ENCODE data around the gene CHAF1B.

Gene CHAF1B

GRCh38 chr21:36419241-36419640, 34.0 kb downstream of the CHAF1B start:
- no peak overlapping the region for H3K4me3 ChIP-seq (ENCODE audit: low read length)
- TF ChIP-seq CTCF (conservative IDR thresholded peaks at IDR 0.05; ENCODE audit: low read depth, low read length), result no peak
- DNase-seq (ENCODE audit: low read depth), result no peak

GRCh38 chr21:36419996-36420395, 34.8 kb downstream of the CHAF1B start:
- TF ChIP-seq CTCF (conservative IDR thresholded peaks at IDR 0.05; ENCODE audit: low read depth, low read length), result peak; percentile 84
- H3K4me3 ChIP-seq (ENCODE audit: low read length), result no peak overlapping the region
- peak; percentile 75 for DNase-seq (ENCODE audit: low read depth)

- H3K4me3 ChIP-seq (ENCODE audit: low read length), result no peak overlapping the region
- TF ChIP-seq CTCF (conservative IDR thresholded peaks at IDR 0.05; ENCODE audit: low read depth, low read length), result no peak
- DNase-seq (ENCODE audit: low read depth), result no peak
Measured at GRCh38 chr21:36420571-36421339, 35.6 kb downstream of the CHAF1B start.

GRCh38 chr21:36422279-36423098, 37.3 kb downstream of the CHAF1B start:
- DNase-seq (ENCODE audit: low read depth), result no peak
- peak; percentile 81 for TF ChIP-seq CTCF (conservative IDR thresholded peaks at IDR 0.05; ENCODE audit: low read depth, low read length)
- no peak overlapping the region for H3K4me3 ChIP-seq (ENCODE audit: low read length)

GRCh38 chr21:36423771-36424433, 38.7 kb downstream of the CHAF1B start:
- TF ChIP-seq CTCF (conservative IDR thresholded peaks at IDR 0.05; ENCODE audit: low read depth, low read length), result no peak
- DNase-seq (ENCODE audit: low read depth), result no peak
- H3K4me3 ChIP-seq (ENCODE audit: low read length), result no peak overlapping the region

GRCh38 chr21:36424592-36424991, 39.4 kb downstream of the CHAF1B start:
- no peak for TF ChIP-seq CTCF (conservative IDR thresholded peaks at IDR 0.05; ENCODE audit: low read depth, low read length)
- DNase-seq (ENCODE audit: low read depth), result no peak
- H3K4me3 ChIP-seq (ENCODE audit: low read length), result no peak overlapping the region
